ENCODE results near the gene FAM24B.
"Not testable (repeated sequence)": the region's sequence is repeated elsewhere in the genome, so short reads cannot be mapped to it uniquely, and the experiment has no call there.

The FAM24B gene

DNA sequence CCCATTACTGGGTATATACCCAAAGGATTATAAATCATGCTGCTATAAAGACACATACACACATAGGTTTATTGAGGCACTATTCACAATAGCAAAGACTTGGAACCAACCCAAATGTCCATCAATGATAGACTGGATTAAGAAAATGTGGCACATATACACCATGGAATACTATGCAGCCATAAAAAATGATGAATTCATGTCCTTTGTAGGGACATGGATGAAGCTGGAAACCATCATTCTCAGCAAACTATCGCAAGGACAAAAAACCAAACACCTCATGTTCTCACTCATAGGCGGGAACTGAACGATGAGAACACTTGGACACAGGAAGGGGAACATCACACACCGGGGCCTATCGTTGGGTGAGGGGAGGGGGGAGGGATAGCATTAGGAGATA is 21.3 kb downstream of the FAM24B start:
- not testable (repeated sequence) for DNase-seq

DNA sequence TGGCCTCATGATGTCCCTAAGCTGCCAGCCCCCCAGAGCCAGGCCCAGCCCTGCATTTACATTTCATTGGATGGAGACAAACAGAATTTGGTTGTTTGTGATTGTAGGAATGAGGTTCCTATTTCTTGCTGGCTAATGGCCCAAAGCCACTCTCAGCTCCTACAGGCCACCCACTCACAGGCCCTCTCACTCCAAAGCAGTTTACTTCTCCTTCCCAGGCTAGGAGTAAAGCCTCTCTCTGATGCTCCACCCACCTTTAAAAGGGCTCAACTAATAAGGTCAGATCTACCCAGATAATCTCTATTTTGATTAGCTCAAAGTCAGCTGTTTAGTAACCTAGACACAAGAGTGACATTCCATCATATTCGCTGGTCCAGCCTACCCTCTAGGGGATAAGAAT is 22.5 kb downstream of the FAM24B start:
- no peak for DNase-seq

DNA sequence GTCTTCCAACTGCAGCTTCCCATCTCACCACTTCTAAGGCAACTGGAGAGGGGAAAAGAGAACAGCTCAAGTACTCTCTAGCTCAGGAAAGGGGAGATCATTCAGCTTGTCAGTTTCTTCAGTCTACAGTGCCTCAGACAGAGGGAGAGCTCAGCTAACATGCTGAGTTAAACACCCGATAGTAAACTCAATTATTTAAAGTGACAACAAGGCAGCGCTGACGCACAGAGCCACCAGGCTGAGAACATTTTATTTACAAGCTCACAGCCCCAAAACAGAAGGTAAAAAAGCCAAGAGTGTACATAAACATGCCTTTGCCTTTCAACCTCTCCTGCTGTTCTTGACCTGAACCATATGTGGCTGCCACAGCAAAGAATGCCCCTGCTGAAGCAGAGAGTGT is 23.6 kb downstream of the FAM24B start:
- DNase-seq: no peak

DNA sequence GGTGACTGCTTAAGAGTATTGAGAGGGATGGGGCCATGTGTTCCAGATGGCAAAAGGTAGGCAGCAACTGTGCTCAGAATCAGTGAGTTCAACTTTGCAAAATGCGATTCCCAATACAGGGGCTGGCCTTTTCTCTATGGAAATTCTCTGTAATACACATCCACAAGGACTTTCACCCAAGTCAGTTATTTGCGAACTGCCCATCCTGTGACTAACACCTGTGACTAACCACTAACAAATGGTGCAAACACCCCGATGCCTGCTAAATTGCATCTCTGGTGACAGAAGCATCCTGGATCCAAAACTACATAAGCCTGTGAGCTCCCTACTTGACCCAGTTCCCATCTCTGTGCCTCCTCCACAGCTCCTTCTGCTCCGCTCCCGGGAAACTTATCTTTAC is 24.7 kb downstream of the FAM24B start:
- no peak for DNase-seq

DNA sequence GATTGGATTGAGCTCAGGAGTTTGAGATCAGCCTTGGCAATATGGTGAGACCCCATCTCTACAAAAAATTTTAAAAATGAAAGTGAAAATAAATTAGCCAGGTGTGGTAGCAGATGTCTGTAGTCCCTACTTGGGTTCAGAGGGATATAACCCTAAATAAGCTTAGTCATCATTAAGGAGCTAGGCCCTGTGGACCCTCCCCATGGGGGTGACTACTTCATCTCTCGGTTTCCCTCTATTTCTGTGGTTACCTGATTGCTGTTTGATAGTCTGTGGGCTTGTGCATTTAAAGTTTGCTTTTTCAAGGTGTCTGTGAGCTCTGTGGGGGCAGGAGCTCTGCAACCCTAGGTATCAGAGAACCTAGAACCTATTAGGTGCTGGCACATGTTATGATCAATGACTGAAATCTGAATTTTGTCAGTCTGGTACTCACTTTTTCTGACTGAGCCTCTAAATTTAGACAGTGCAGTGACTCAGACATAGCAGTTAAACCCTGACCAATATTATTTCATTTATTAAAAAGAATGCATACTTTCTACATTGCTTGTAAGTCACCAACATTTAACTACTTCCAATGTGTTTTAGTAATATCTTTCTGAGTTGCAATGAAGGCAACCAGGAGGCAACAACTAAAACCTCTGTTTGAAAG is 25.6 kb downstream of the FAM24B start:
- DNase-seq: no peak

DNA sequence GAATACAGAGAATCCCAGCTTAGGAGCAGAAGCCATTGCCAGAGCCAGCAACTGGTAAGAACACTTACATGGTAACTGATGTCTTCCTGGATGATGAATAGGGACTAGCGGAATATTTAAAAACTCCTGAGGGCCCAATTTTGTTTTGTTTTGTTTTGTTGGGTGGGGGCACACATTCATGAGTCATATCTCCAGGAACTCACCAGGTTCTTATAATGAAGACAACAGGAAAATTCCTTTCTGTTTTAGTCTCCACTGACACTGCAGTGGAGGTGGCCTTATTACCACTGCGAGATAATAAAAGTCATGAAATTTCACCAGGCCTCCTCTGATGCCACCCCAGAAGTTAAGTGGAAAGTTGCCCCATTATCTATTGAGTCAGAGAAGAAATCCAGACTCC is 27.1 kb downstream of the FAM24B start:
- DNase-seq: no peak

DNA sequence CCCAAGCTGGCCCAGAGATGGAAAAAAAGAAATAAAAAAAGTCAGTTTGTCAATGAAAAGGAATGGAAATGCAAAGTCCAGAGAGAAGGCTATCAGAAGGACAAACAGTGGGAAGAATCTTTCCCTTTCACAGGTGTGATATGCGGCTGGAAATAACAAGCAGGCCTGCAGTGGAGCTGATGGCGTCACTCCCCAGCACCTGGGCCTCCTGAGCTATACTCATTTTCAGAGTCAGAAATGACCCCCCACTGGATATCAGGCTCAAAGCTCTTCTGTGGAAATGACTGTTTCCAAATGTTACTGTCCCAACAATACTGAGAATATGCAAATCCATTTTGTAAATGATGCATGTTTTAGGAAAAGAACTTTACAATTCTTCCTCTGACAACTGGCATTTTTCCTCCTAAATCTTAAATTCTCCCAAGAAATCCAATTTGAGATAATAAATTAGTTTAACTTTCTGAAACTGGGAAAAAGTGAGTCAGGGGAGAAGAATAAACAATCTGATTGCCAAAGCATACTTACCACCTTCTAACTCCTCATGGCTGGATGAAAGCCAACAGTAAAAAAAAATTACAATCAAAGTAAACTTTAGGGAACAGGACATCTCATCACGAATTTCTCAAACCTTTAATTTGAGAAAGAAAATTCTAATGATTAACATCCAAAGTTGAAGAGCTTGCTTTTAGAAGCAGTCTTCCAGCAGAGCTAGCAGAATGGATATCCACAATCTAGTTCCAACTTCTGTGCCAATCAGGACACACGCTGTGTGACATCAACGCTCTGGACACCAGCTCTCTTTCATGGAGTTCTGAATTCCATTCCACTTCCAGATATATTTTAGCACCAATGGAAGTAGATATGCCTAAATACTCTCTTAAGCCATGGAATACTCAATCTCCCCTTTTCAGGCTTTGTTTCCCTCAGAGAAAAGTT is 28.4 kb downstream of the FAM24B start:
- DNase-seq: no peak

DNA sequence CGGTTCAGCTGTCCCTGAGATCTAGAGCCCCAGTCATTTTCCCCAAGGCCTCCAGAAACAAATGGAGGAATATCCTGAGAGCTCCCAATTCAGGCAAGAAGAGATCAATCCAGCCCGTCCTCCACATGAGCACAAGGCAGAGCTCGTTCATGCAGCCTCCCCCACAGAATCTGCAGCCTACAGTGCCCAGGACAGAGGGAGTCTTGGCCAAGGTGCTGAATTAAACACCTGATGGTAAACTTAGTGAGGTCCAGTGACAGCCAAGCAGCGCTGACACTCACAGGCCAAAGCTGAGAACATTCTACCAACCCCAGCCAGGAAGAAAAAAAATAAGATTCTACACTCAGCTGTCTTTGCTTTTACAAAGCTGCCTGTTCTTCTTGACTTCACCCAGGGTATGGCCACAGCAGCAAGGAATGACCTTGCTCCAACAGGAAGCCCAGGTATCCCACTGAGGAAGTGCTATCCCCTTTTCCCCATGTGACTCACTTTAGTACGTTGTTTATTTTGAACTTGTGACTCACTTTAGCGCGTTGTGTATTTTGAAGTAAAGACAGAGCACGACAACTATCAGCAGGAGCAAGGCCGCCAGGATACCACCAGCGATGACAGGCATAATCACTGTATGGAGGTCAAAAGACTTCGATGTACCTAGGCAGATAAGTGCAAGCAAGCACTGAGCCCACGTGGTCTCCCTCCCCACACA is 29.3 kb downstream of the FAM24B start:
- no peak for DNase-seq

DNA sequence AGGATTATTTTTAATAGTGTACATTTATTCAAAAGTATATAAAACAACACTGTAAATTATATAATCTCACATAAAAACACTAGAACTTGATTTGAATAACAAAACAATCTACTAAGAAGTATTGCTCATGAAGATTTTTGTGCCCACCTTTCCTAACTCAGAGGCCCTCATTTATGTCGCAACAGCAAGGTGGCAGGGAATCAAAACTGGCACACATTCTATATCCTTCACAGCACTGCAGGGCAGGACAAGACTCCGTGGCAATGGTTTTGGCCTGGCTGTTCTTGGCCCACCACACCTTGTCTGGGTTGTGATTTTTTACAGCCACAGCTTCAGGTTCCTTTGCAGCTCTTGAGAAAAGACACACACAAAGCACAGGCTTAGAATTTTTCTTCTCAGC is 30.3 kb downstream of the FAM24B start:
- no peak for DNase-seq

DNA sequence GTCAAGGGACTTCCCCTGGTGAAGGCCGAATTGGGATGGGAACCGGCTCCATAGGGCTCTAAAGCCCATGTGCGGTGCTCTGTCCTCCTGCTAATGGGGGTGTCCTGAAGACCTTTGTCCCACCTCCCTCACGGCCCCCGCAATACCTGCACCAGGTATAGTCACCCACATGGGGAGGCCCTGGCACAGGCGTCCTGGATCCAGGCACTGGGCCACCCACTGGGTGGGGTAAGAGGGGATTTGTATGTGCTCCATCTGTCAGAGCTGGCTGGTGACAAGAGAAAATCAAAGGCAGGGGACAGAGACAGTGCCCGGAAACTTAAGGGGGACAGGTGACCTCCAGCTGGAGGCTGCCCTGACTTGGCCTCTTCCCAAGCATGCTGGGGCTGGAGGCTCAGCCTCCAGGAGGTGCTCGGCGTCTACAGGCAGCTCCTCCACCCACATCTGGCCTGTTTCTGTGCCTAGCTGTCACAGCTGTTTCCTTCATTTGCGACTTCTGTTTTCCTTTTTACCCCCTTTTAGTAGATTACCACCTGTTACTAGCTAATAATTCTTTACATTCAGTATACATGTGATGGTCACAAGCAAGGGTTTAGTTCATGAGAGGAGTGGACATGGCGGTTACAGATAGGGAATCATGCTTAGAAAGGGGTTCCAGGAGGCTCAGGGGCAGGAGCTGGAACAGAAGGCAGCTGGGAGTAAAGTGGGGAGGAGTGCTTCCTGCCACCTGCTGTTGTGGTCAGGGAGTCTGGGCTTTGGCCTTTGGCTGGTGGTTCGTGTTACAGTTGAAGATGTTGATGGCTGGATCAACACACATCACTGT is 31.4 kb downstream of the FAM24B start:
- no peak for DNase-seq

DNA sequence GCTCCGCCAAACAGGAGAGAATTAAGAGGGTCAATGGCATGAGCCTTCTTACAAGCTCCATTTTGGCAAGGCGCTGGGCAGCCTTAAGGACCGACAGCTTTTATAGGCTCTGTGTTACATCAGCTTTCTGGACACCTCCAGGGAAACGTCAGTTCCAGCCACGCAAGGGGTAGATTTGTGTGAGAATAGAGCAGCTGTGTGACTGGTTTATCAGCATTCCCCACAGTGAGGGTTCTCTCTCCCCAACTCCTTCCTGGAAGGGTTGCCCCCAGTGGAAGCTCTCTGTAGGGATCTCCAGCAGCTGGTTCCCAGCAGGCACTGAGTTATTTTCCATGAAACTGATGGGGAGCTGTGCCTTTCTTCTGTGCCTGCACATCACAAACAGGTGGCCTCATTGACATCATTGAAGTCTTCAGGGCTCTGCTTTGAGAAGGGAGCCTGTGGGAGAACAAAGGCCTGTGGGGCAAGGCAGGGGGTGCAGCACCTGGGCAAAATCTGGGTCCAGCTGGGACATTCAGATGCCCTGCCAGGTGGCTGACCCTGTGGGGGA is 33.5 kb downstream of the FAM24B start, which contains the start of gene CUZD1:
Gene CUZD1 (minus strand): TSS at position 75 of the 550 bp plus-strand sequence. CDS start 14 bp downstream, at position 61.
- DNase-seq: no peak

DNA sequence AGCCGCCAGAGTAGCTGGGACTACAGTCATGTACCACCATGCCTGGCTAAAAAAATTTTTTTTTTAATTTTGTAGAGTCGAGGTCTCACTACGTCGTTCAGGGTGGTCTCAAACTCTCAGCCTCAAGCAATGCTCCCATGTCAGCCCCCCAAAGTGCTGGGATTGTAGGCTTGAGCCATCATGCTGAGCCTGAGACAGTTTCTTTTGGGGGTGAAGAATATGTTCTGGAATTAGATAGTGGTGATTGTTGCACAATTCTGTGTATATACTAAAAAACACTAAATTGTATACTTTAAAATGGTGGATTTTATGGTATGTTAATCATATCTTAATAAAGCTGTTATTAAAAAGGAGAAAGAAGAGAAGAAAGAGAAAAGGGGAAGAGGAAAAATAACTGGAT is 35.2 kb downstream of the FAM24B start:
- no peak for DNase-seq

DNA sequence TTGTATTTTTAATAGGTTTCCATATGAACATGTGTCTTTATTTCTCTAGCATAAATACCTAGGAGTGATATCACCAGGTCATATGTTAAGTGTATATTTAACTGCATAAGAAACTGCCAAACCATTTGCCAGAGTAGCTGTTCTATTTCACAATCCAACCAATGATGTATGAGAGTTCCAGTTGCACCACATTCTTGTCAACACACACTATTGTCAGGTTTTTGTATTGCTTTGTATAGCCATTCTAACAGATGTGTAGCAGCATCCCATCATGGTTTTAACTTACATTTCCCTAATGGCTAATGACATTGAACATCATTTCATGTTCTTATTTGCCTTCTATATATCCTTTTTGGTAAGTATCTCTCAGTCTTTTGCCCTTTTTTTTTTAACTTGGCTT is 37.8 kb downstream of the FAM24B start:
- no peak for DNase-seq

DNA sequence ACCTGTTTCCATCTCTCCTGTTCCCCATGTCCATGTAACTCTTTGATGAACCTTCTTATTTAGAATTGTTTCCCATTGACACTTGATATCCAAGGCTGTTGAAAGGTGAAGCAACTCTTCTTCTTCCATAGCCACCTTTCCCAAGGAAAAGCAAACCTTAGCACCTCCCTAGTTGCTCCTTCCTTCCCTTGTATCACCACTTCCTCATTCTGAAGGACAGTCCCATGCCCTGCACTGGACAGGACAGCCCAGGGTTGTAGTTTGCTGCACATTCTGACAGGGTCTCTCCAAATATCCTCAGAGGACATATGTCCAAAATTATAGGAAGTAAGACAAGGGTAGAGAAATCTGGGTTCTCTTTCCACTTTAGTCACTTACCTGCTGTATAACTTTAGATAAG is 39.9 kb downstream of the FAM24B start:
- DNase-seq: no peak

DNA sequence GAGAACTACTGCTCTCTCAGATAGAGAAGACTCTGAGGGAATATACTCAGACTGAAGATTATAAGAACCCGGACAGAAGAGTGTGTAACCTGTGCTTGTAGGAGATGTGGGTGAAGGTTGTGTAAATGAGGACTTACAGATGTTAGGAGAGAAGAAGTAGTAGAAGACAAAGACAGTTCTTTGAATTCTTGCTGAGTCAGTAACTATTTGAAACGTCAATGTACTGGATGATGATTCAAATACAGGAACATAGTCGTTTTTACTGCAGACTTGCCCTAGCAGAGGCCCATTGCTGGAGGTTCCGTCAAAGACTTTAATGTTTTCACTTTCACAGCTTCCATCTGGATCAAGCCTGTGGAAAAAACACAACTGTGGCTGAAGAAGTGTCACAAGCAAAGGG is 40.5 kb downstream of the FAM24B start:
- DNase-seq: no peak

DNA sequence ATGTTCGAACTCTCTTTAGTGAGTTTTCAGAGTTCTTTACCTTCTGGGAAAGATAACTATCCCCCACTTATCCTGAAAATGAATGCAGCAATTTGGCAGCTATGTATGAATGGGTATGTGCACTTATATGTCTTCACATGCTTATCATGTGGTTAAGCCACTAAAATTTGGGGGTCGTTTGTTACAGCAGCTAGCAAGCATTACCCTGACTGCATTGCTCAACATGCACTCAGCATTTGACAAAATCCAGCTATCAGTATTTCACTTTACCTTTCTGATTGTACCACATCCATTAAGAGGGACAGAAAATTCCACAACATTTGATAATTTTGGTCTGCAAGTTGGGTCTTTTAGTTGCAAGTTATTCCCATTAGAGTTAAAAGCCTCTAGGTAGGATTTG is 43.5 kb downstream of the FAM24B start:
- DNase-seq: no peak

DNA sequence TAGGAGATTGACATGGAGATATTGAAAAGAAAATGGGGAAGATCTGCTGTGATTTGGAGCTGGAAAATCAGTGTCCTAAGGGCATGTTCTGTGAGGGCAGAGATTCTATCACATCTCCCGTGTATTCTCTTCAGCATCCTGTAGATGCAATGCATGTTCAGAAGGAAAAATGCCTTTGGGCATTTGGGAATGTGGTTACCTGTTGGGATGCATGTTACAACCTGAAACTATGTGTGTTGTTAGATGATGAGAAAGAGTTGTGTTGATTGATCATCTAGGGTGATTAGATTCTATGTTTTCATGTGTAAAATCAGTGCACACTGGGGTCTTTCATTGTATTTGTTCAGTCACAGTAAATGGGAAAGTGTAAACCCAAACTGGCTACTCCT is 48.4 kb downstream of the FAM24B start:
- no peak for DNase-seq

DNA sequence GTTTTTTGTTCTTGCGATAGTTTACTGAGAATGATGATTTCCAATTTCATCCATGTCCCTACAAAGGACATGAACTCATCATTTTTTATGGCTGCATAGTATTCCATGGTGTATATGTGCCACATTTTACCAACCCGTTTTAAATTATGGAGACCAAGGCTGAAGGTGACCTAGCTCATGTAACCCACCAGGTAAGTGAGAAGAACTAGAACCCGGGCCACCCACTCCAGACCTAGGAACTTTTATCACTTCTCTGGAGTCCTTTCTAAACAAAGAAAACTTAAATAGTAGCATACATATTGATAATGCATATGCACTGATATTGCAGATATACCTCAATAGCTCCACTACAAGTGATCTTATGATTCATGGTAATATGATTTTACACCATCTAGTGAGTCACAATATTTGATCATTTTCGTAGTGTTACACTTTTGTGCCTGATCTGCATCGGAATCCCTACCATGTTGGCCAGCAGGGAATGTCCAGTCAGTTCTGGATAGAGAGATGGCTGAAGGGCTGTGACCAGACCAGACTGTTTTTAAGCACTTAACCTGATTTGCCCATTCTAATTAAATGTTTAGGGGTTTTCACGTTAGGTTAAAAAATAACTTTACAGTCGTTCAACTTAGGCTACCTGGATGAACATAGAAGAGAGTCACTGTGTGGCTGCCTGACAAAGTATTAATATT is 49.0 kb downstream of the FAM24B start:
- DNase-seq: no peak

DNA sequence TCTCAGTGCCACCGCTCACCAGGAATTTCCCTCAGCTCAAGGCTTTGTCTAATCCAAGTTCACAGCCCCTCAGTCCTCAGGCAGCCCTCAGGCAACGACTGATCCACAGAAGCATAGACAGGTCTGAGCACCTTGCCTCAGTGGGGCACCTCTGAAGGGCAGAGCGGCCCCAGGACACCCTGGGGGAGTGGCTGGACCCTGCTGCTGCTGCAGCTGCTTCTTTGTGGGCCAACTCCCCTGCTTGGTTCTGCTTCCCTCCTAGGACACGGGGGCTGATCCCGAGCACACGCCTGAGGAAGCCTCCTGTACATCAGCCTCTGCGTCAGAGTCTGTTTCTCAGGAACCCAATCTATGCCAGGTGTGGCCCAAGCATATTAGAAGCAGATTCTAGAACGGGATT is 49.9 kb downstream of the FAM24B start:
- DNase-seq: no peak

DNA sequence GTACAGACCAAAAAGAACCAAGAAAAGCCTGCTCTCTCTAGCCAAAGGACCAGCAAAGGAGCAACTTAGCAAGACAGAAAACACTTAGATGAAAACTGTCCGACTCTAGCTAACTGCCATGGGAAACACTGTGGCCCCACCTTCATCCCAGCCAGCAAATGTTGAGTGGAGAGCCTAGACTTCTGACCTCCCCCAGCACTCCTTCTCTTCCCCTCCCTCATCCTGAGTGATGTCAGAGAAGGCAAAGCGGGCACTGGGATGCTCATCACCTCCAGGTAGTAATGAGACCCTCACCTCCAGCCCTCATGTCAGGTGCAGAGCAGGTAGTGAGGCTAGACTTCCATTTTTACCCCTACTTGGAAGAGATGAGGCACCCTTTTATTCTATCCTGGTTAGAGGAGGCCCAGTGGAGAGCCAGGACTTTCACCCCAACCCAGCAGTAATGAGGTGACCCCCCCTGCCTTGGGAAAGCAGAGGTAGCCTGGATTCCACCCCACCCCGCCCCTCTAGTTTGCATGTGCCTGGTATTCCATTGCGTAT is 50.6 kb downstream of the FAM24B start:
- no peak for DNase-seq

DNA sequence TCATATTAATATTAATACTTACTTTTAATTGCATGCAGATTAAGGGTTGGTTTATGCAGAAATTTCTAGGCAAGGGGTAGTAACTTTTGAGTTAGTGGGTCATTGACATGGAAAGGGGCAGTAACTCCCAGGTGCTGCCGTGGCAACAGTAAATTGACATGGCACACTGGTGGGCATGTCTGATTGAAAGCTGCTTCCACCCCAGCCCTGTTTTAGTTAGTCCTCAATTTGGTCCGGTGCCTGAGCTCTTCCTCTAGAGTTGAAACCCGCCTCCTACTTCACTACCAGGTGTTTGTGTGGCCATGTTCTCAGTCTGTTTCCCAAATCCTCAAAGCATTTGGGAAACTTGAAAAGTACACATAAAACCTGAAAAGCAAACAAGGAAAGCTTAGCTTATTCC is 52.1 kb downstream of the FAM24B start:
- DNase-seq: no peak
